C4-2B (cell line): ENCODE results near the gene LYG1.
"Not testable (repeated sequence)": the region's sequence is repeated elsewhere in the genome, so short reads cannot be mapped to it uniquely, and the experiment has no call there.

ENCODE experiments used
- H3K27ac ChIP-seq: fragments of 450-650 bp; 2 replicates; pipeline ENCODE4 v1.5.1; 2017
- ZFX ChIP-seq: fragments of 450-650 bp; IDR thresholded peaks from 2 replicates; pipeline ENCODE4 v1.6.1; 2017
- TF ChIP-seq, protein P1 (sequence below): fragments of 450-650 bp; conservative IDR thresholded peaks from 2 replicates; pipeline ENCODE4 v1.5.1; 2017; ENCODE audit warnings: mild to moderate bottlenecking

LYG1 gene

GRCh38 chr2:99301097-99301496, at the start of gene LYG1:
Gene LYG1, minus strand, starts transcription at chr2:99301197. Its CDS starts 5,527 bp downstream, at chr2:99295670.
- not testable (repeated sequence) for H3K27ac ChIP-seq

- H3K27ac ChIP-seq, result no peak overlapping the region
- no peak for TF ChIP-seq ZFX
- TF ChIP-seq, protein P1, sequence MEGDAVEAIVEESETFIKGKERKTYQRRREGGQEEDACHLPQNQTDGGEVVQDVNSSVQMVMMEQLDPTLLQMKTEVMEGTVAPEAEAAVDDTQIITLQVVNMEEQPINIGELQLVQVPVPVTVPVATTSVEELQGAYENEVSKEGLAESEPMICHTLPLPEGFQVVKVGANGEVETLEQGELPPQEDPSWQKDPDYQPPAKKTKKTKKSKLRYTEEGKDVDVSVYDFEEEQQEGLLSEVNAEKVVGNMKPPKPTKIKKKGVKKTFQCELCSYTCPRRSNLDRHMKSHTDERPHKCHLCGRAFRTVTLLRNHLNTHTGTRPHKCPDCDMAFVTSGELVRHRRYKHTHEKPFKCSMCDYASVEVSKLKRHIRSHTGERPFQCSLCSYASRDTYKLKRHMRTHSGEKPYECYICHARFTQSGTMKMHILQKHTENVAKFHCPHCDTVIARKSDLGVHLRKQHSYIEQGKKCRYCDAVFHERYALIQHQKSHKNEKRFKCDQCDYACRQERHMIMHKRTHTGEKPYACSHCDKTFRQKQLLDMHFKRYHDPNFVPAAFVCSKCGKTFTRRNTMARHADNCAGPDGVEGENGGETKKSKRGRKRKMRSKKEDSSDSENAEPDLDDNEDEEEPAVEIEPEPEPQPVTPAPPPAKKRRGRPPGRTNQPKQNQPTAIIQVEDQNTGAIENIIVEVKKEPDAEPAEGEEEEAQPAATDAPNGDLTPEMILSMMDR, result no peak
Observed at GRCh38 chr2:99350194-99350593, 49.2 kb upstream of the LYG1 start.

GRCh38 chr2:99348173-99348572, 47.2 kb upstream of the LYG1 start:
- no peak overlapping the region for H3K27ac ChIP-seq
- TF ChIP-seq, protein P1, result no peak
- no peak for TF ChIP-seq ZFX

GRCh38 chr2:99346218-99346617, 45.2 kb upstream of the LYG1 start:
- no peak for TF ChIP-seq ZFX
- TF ChIP-seq, protein P1, result no peak
- H3K27ac ChIP-seq, result no peak overlapping the region

DNA sequence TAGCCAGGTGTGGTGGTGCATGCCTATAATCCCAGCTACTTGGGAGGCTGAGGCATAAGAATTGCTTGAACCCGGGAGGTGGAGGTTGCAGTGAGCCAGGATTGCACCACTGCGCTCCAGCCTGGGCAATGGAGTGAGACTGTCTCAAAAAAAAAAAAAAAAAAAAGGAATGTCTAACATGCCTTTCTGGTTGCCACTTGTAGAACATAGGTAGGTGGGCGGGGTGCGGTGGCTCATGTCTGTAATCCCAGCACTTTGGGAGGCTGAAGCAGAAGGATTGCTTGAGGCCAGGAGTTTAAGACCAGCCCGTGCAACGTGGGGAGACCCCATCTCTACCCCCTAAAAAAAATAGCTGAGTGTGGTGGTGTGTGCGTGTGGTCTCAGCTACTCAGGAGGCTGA, 44.4 kb upstream of the LYG1 start:
- H3K27ac ChIP-seq, result not testable (repeated sequence)

DNA sequence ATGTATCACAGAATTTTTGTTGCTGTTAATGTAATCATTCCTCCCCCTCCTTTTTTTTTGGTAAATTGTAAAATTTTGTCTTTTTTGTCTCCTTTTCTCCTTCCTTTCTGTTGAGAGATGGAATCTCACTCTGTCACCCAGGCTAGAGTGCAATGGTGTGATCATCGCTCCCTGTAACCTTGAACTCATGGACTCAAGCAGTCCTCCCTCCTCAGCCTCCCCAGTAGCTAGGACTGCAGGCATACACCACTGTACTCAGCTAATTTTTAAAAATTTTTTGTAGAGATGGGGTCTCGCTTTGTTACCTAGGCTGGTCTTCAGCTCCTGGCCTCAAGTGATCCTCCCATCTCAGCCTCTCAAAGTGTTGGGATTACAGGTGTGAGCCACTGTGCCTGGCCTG, 41.5 kb upstream of the LYG1 start:
- TF ChIP-seq ZFX, result no peak
- TF ChIP-seq, protein P1, result no peak
- no peak overlapping the region for H3K27ac ChIP-seq

- TF ChIP-seq, protein P1, result no peak
- no peak for TF ChIP-seq ZFX
- no peak overlapping the region for H3K27ac ChIP-seq
Observed at GRCh38 chr2:99340669-99341236, 39.8 kb upstream of the LYG1 start.

- H3K27ac ChIP-seq, result peak overlapping the region; percentile 86
- TF ChIP-seq ZFX, result no peak
- TF ChIP-seq, protein P1, result no peak
Observed at GRCh38 chr2:99338029-99338585, 37.1 kb upstream of the LYG1 start.
